Karpas-422 (cell line): ENCODE measurements around the gene TTYH3. TPM values are rescaled to one million over a fixed set of nuclear protein-coding genes. Genes with fewer than 3 reads are reported as not detected.

Experiments used
- DNase-seq: peaks from one replicate; pipeline ENCODE4 v3.0.0-alpha.2; 2015
- H2AFZ ChIP-seq: fragments of 200-600 bp; sonication (generic); 2 replicates; pipeline ENCODE4 v1.6.1; 2014; ENCODE audit warnings: antibody characterized with exemption, low read length, mixed read lengths
- H3K27ac ChIP-seq: fragments of 200-600 bp; sonication (generic); 2 replicates; pipeline ENCODE4 v1.5.1; 2014; ENCODE audit warnings: mild to moderate bottlenecking, low read length, moderate library complexity
- H3K27me3 ChIP-seq: fragments of 200-600 bp; sonication (generic); 2 replicates; pipeline ENCODE4 v1.6.1; 2014; ENCODE audit warnings: low read length, mixed read lengths
- H3K36me3 ChIP-seq: fragments of 200-600 bp; sonication (generic); 2 replicates; pipeline ENCODE4 v1.6.1; 2014; ENCODE audit warnings: low read length, mixed read lengths; ENCODE audit not compliant: insufficient read depth
- H3K4me1 ChIP-seq: fragments of 200-600 bp; sonication (generic); 2 replicates; pipeline ENCODE4 v1.6.1; 2014; ENCODE audit warnings: mild to moderate bottlenecking, low read length, mixed read lengths
- H3K4me2 ChIP-seq: fragments of 200-600 bp; sonication (generic); 2 replicates; pipeline ENCODE4 v1.6.1; 2014; ENCODE audit warnings: low read length, low read depth, mild to moderate bottlenecking; ENCODE audit not compliant: poor library complexity, severe bottlenecking
- H3K4me3 ChIP-seq: fragments of 200-600 bp; sonication (generic); 2 replicates; pipeline ENCODE4 v1.5.1; 2014; ENCODE audit warnings: mild to moderate bottlenecking, antibody characterized with exemption, low read length, mixed read lengths
- H3K79me2 ChIP-seq: fragments of 200-600 bp; sonication (generic); 2 replicates; pipeline ENCODE4 v1.6.1; 2014; ENCODE audit warnings: mild to moderate bottlenecking, low read length, mixed read lengths
- H3K9ac ChIP-seq: fragments of 200-600 bp; sonication (generic); 2 replicates; pipeline ENCODE4 v1.6.0; 2014; ENCODE audit warnings: low read length
- H3K9me2 ChIP-seq: fragments of 200-600 bp; sonication (generic), shearing (Covaris generic); replicated peaks from 2 replicates; pipeline ENCODE4 v1.6.0; 2014; ENCODE audit warnings: mild to moderate bottlenecking, low read length, moderate library complexity; ENCODE audit not compliant: insufficient read depth
- H3K9me3 ChIP-seq: fragments of 300-700, 200-600 bp; sonication (generic); 2 replicates; pipeline ENCODE4 v1.6.1; 2014; ENCODE audit warnings: low read length, mixed read lengths
- H4K20me1 ChIP-seq: fragments of 200-600 bp; sonication (generic); 2 replicates; pipeline ENCODE4 v1.6.1; 2014; ENCODE audit warnings: mild to moderate bottlenecking, antibody characterized with exemption, low read length, low read depth; ENCODE audit not compliant: insufficient read depth
- total RNA-seq: library from RNA; depleted of rRNA; stranded (reverse); fragments of >200 nt; shearing (Covaris generic); gene quantifications from 2 replicates; pipeline ENCODE4 v1.2.3, GENCODE V29; 2014; ENCODE audit warnings: low replicate concordance

Gene TTYH3
- total RNA-seq, 1 experiment from 2014 or later, result 0.37 TPM

GRCh38 chr7:2635148-2635668 is 3.4 kb downstream of the TTYH3 start:
- Histone ChIP-seq H3K9me3 (no peaks in the 10 kb centered on the region), H4K20me1 (peaks cover 11% of the 10 kb centered on the region; the same call in 1 of the 2 replicates), H3K36me3 (no peaks in the 10 kb centered on the region), H3K9ac (no peak overlapping the region), H2AFZ (no peak overlapping the region), H3K79me2 (no peaks in the 10 kb centered on the region), H3K27me3 (no peaks in the 10 kb centered on the region), H3K9me2 (no peaks in the 10 kb centered on the region), H3K4me1 (peaks cover 23% of the 10 kb centered on the region), H3K4me3 (no peak overlapping the region), H3K27ac (no peak overlapping the region), H3K4me2 (no peak overlapping the region)
- DNase-seq, result no peak

- H2AFZ ChIP-seq, result no peak overlapping the region
- no peak overlapping the region for H3K9ac ChIP-seq
- H3K4me3 ChIP-seq, result no peak overlapping the region
- DNase-seq, result no peak
- no peaks in the 10 kb centered on the region for H3K36me3 ChIP-seq
- H3K9me3 ChIP-seq, result no peaks in the 10 kb centered on the region
- H3K4me1 ChIP-seq, result peaks cover 23% of the 10 kb centered on the region
- no peaks in the 10 kb centered on the region for H3K27me3 ChIP-seq
- H4K20me1 ChIP-seq, result peaks cover 11% of the 10 kb centered on the region; the same call in 1 of the 2 replicates
- no peaks in the 10 kb centered on the region for H3K79me2 ChIP-seq
- no peak overlapping the region for H3K27ac ChIP-seq
- H3K4me2 ChIP-seq, result no peak overlapping the region
- no peaks in the 10 kb centered on the region for H3K9me2 ChIP-seq
Observed at GRCh38 chr7:2635810-2636701, 4.3 kb downstream of the TTYH3 start.

GRCh38 chr7:2637066-2637471 is 5.3 kb downstream of the TTYH3 start:
- Histone ChIP-seq H3K4me3 (no peak overlapping the region), H4K20me1 (peaks cover 13% of the 10 kb centered on the region; the same call in 1 of the 2 replicates), H3K27ac (no peak overlapping the region), H3K79me2 (no peaks in the 10 kb centered on the region), H3K36me3 (no peaks in the 10 kb centered on the region), H3K27me3 (no peaks in the 10 kb centered on the region), H3K9me2 (no peaks in the 10 kb centered on the region), H3K4me2 (no peak overlapping the region), H3K9me3 (no peaks in the 10 kb centered on the region), H2AFZ (no peak overlapping the region), H3K9ac (no peak overlapping the region), H3K4me1 (peaks cover 18% of the 10 kb centered on the region)
- no peak for DNase-seq

GRCh38 chr7:2637505-2638223 is 5.9 kb downstream of the TTYH3 start:
- H3K36me3 ChIP-seq, result no peaks in the 10 kb centered on the region
- no peaks in the 10 kb centered on the region for H3K9me3 ChIP-seq
- DNase-seq, result no peak
- peaks cover 12% of the 10 kb centered on the region for H3K4me1 ChIP-seq
- H3K9ac ChIP-seq, result no peak overlapping the region
- H3K4me3 ChIP-seq, result no peak overlapping the region
- H3K27me3 ChIP-seq, result no peaks in the 10 kb centered on the region
- peaks cover 8% of the 10 kb centered on the region; the same call in 1 of the 2 replicates for H4K20me1 ChIP-seq
- H3K27ac ChIP-seq, result no peak overlapping the region
- no peak overlapping the region for H3K4me2 ChIP-seq
- H3K79me2 ChIP-seq, result no peaks in the 10 kb centered on the region
- H2AFZ ChIP-seq, result no peak overlapping the region
- H3K9me2 ChIP-seq, result no peaks in the 10 kb centered on the region

GRCh38 chr7:2638224-2638991 is 6.6 kb downstream of the TTYH3 start:
- Histone ChIP-seq H2AFZ (no peak overlapping the region), H3K9me3 (no peaks in the 10 kb centered on the region), H3K9ac (no peak overlapping the region), H3K27ac (no peak overlapping the region), H3K9me2 (no peaks in the 10 kb centered on the region), H3K4me2 (no peak overlapping the region), H4K20me1 (peaks cover 3% of the 10 kb centered on the region; the same call in 1 of the 2 replicates), H3K36me3 (no peaks in the 10 kb centered on the region), H3K4me3 (no peak overlapping the region), H3K79me2 (no peaks in the 10 kb centered on the region), H3K27me3 (no peaks in the 10 kb centered on the region), H3K4me1 (peaks cover 5% of the 10 kb centered on the region; the same call in 1 of the 2 replicates)
- DNase-seq, result no peak

GRCh38 chr7:2639181-2639681 is 7.4 kb downstream of the TTYH3 start:
- Histone ChIP-seq H3K79me2 (no peaks in the 10 kb centered on the region), H4K20me1 (peaks cover 3% of the 10 kb centered on the region; the same call in 1 of the 2 replicates), H3K9me3 (no peaks in the 10 kb centered on the region), H3K4me2 (no peak overlapping the region), H3K27me3 (no peaks in the 10 kb centered on the region), H3K9me2 (no peaks in the 10 kb centered on the region), H2AFZ (no peak overlapping the region), H3K36me3 (no peaks in the 10 kb centered on the region), H3K4me3 (no peak overlapping the region), H3K9ac (no peak overlapping the region), H3K27ac (no peak overlapping the region), H3K4me1 (peaks cover 5% of the 10 kb centered on the region; the same call in 1 of the 2 replicates)
- no peak for DNase-seq

- Histone ChIP-seq H3K4me1 (peaks cover 9% of the 10 kb centered on the region), H4K20me1 (peaks cover 3% of the 10 kb centered on the region; the same call in 1 of the 2 replicates), H3K9ac (no peak overlapping the region), H3K4me2 (no peak overlapping the region), H2AFZ (no peak overlapping the region), H3K9me3 (no peaks in the 10 kb centered on the region), H3K9me2 (no peaks in the 10 kb centered on the region), H3K27me3 (no peaks in the 10 kb centered on the region), H3K36me3 (no peaks in the 10 kb centered on the region), H3K4me3 (no peak overlapping the region), H3K27ac (no peak overlapping the region), H3K79me2 (no peaks in the 10 kb centered on the region)
- DNase-seq, result no peak
Observed at GRCh38 chr7:2639695-2640481, 8.1 kb downstream of the TTYH3 start.
